GM18909 (cell line): Measurements from ENCODE around the gene TSHZ1.
"Not testable (repeated sequence)": the region's sequence is repeated elsewhere in the genome, so short reads cannot be mapped to it uniquely, and the experiment has no call there.

Experiments
- ATAC-seq: cut with Tn5 transposase; IDR thresholded peaks from one replicate; pipeline ENCODE4 v1.9.1; 2021; ENCODE audit warnings: mild to moderate bottlenecking; ENCODE audit not compliant: unreplicated experiment, poor library complexity

Gene TSHZ1

GRCh38 chr18:75290737-75291358 lies 80.3 kb downstream of the TSHZ1 start:
- no peak for ATAC-seq

- no peak for ATAC-seq
These were observed 80.9 kb downstream of the TSHZ1 start for GRCh38 chr18:75291460-75291859.

- ATAC-seq = no peak
These were observed 83.0 kb downstream of the TSHZ1 start for GRCh38 chr18:75293591-75293990.

GRCh38 chr18:75297731-75298130 lies 87.1 kb downstream of the TSHZ1 start:
- no peak for ATAC-seq

GRCh38 chr18:75304678-75305557 lies 94.3 kb downstream of the TSHZ1 start:
- no peak for ATAC-seq

GRCh38 chr18:75305984-75306383 lies 95.4 kb downstream of the TSHZ1 start:
- no peak for ATAC-seq

- ATAC-seq = no peak
These were observed 96.9 kb downstream of the TSHZ1 start for GRCh38 chr18:75307530-75307929.

GRCh38 chr18:75309564-75309963 lies 99.0 kb downstream of the TSHZ1 start:
- ATAC-seq = no peak

GRCh38 chr18:75314117-75314516 lies 103.5 kb downstream of the TSHZ1 start:
- no peak for ATAC-seq

GRCh38 chr18:75314606-75315005 lies 104.0 kb downstream of the TSHZ1 start:
- ATAC-seq = no peak

- ATAC-seq = no peak
These were observed 105.6 kb downstream of the TSHZ1 start for GRCh38 chr18:75316223-75316622.

- no peak for ATAC-seq
These were observed 106.2 kb downstream of the TSHZ1 start for GRCh38 chr18:75316826-75317225.

GRCh38 chr18:75317300-75317699 lies 106.7 kb downstream of the TSHZ1 start:
- ATAC-seq = no peak

- ATAC-seq = no peak
These were observed 107.1 kb downstream of the TSHZ1 start for GRCh38 chr18:75317703-75318102.

GRCh38 chr18:75319905-75320304 lies 109.3 kb downstream of the TSHZ1 start:
- ATAC-seq = no peak

GRCh38 chr18:75320506-75320905 lies 109.9 kb downstream of the TSHZ1 start:
- no peak for ATAC-seq

GRCh38 chr18:75321431-75321830 lies 110.8 kb downstream of the TSHZ1 start:
- no peak for ATAC-seq

- ATAC-seq = no peak
These were observed 111.6 kb downstream of the TSHZ1 start for GRCh38 chr18:75322206-75322605.

GRCh38 chr18:75323821-75324585 lies 113.4 kb downstream of the TSHZ1 start:
- ATAC-seq = no peak

- no peak for ATAC-seq
These were observed 114.2 kb downstream of the TSHZ1 start for GRCh38 chr18:75324686-75325257.

- not testable (repeated sequence) for ATAC-seq
These were observed 119.2 kb downstream of the TSHZ1 start for GRCh38 chr18:75329753-75330152.
